ENCODE measurements around the gene SLC16A3. TPM values are rescaled to one million over a fixed set of nuclear protein-coding genes. Genes with fewer than 3 reads are reported as not detected.

Gene SLC16A3
- total and polyA plus RNA-seq, 2 of the 4 experiments (the other 2 are of a cell fraction): 49.1 to 181 TPM

DNA sequence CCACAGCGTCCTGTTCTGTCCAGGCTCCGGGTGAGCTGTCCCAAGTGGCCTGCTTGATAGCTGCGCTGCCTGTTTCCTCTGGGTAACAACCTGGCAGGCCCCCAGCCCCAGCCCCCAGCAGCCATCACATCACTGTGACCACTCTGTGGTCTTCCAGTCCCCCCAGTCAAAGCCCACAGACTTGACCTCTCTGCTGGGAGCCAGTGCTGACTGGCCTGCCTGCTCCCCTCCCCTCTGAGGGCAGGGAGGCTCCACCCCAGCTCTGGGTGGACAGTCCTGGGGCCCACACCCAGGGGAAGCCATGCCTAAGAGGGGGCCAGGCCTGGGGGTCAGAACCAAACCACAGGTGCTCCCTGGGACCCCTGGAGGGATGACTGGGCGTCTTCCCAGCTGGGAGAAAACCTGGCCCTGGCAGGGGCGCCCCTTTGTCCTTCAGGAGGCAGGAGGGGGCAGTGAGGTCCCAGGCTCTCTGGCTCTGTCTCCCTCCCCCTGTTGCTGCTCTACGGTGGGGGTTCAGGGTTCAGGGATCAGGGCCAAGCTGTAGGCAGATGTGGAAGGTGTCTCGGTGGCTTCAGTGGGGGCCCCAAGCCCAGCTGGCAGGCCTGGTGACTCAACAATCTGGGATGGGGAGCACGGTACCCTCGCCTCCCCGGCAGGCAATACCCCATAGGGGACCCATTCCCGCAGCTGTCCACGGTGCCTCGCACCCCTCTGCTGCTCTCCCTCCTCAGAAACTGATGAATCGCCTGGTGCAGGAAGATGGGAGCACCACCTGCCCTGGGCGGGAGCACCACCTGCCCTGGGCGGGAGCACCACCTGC is 1.8 kb upstream of the SLC16A3 start:
- ChIA-PET POLR2A (ENCODE audit: unreplicated experiment) (no interaction called here), CTCF (no interaction called here)
- intact Hi-C loops (cut with micrococcal nuclease): no loop called here
- no peak overlapping the region for H3K18ac ChIP-seq (ENCODE audit: low read depth, low read length)
- peaks cover 0 to 41% of the 10 kb centered on the region in 2 experiments; a peak in 3 of 4 replicates for H3K79me1 ChIP-seq (ENCODE audit: low read depth in 1 of 2, low read length in 2 of 2)
- no peaks in the 10 kb centered on the region for H3K9me1 ChIP-seq (ENCODE audit: insufficient read depth, low read length)
- no peak overlapping the region for H2BK120ac ChIP-seq (ENCODE audit: low read depth, low read length)
- H3K4ac ChIP-seq (ENCODE audit: low read depth, low read length): peak overlapping the region; percentile 50; the same call in 1 of the 2 replicates
- ATAC-seq (ENCODE audit: low read depth): no peak
- no peak overlapping the region for H2BK20ac ChIP-seq (ENCODE audit: low read depth, low read length)
- dilution Hi-C loops (cut with HindIII; ENCODE audit: low sequenced_read_pairs, unreplicated experiment): no loop called here
- H4K91ac ChIP-seq (ENCODE audit: insufficient read depth, low read depth, low read length): peak overlapping the region; percentile 55; the same call in 1 of the 2 replicates
- no peaks in the 10 kb centered on the region for H3K9me3 ChIP-seq (ENCODE audit: control insufficient read depth, insufficient read depth, low read length)
- no peak overlapping the region for H4K8ac ChIP-seq (ENCODE audit: low read depth in 2 of 2, low read length in 2 of 2)
- no peaks in the 10 kb centered on the region for H3K27me3 ChIP-seq (ENCODE audit: control insufficient read depth, insufficient read depth, low read length)
- no peak overlapping the region for H3K56ac ChIP-seq (ENCODE audit: extremely low read depth, insufficient read depth, low read length)
- H3K4me3 ChIP-seq (ENCODE audit: insufficient read depth, low read depth, low read length): no peak overlapping the region
- H2BK15ac ChIP-seq (ENCODE audit: low read depth, low read length): no peak overlapping the region
- TF ChIP-seq MXI1 (IDR thresholded peaks at IDR 0.05; ENCODE audit: borderline replicate concordance, low read depth, low read length) (no peak), RAD21 (IDR thresholded peaks at IDR 0.05; ENCODE audit: low read length) (no peak), RFX5 (IDR thresholded peaks at IDR 0.05; ENCODE audit: low read depth, low read length) (no peak), RCOR1 (IDR thresholded peaks at IDR 0.05; ENCODE audit: insufficient replicate concordance, low read length) (no peak), POLR2A (IDR thresholded peaks at IDR 0.05; ENCODE audit: low read depth, low read length) (no peak), MAZ (IDR thresholded peaks at IDR 0.05; ENCODE audit: borderline replicate concordance, low read depth, low read length) (no peak), FOS (IDR thresholded peaks at IDR 0.05; ENCODE audit: low read depth, low read length) (no peak), CTCF (conservative IDR thresholded peaks at IDR 0.05; ENCODE audit: low read depth, low read length) (no peak), NFE2L2 (IDR thresholded peaks at IDR 0.05; ENCODE audit: low read depth, low read length) (no peak), CHD1 (IDR thresholded peaks at IDR 0.05; ENCODE audit: low read depth, low read length) (no peak), BHLHE40 (IDR thresholded peaks at IDR 0.05; ENCODE audit: low read depth, low read length) (no peak), MAFK (IDR thresholded peaks at IDR 0.05; ENCODE audit: low read depth, low read length) (no peak)
- TF ChIP-seq, protein P1, sequence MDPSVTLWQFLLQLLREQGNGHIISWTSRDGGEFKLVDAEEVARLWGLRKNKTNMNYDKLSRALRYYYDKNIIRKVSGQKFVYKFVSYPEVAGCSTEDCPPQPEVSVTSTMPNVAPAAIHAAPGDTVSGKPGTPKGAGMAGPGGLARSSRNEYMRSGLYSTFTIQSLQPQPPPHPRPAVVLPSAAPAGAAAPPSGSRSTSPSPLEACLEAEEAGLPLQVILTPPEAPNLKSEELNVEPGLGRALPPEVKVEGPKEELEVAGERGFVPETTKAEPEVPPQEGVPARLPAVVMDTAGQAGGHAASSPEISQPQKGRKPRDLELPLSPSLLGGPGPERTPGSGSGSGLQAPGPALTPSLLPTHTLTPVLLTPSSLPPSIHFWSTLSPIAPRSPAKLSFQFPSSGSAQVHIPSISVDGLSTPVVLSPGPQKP (IDR thresholded peaks at IDR 0.05; ENCODE audit: borderline replicate concordance, low read depth, low read length): no peak
- peak overlapping the region; percentile 43 for H2AK5ac ChIP-seq (ENCODE audit: low read depth, low read length)
- H3K36me3 ChIP-seq (ENCODE audit: control insufficient read depth, insufficient read depth, low read length): no peaks in the 10 kb centered on the region
- no peak overlapping the region for H3K9ac ChIP-seq (ENCODE audit: low read depth, low read length)
- no peak for DNase-seq
- in situ Hi-C loops (cut with MboI; ENCODE audit: low sequenced_read_pairs): no loop called here
- peak overlapping the region; percentile 76 for H2AK9ac ChIP-seq (replicated peaks; ENCODE audit: low read depth, low read length, poor library complexity)
- no peak overlapping the region for H3K23ac ChIP-seq (ENCODE audit: low read depth, low read length)
- BruUV-seq (replicated peaks): no TSS peak
- no peak overlapping the region for H3K4me2 ChIP-seq (ENCODE audit: low read depth, low read length)
- no peak overlapping the region for H3K27ac ChIP-seq (ENCODE audit: insufficient read depth, low read length)
- H3K14ac ChIP-seq (replicated peaks; ENCODE audit: low read depth, low read length): no peak overlapping the region
- 77% methylated on average over 5 of the region's 16 CpGs; no CpG with 5 or more reads in 1 of the 2 experiments for WGBS, 2 experiments (ENCODE audit: extremely low coverage in 2 of 2, insufficient read length in 1 of 2)
- peak overlapping the region; percentile 9 for H2BK5ac ChIP-seq (ENCODE audit: low read depth, low read length, poor library complexity, severe bottlenecking)
- no peak overlapping the region for H4K5ac ChIP-seq (ENCODE audit: low read depth, low read length)
- peaks cover 31% of the 10 kb centered on the region for H4K20me1 ChIP-seq (ENCODE audit: insufficient read depth, low read length)
- H3K4me1 ChIP-seq (ENCODE audit: control insufficient read depth, insufficient read depth, low read length): peaks cover 7% of the 10 kb centered on the region
- H2AFZ ChIP-seq (replicated peaks; ENCODE audit: low read length, poor library complexity): peak overlapping the region; percentile 10
